ENCODE data around the gene C1orf21. TPM values are rescaled to one million over a fixed set of nuclear protein-coding genes. Genes with fewer than 3 reads are reported as not detected.

The C1orf21 gene
- polyA plus RNA-seq, 3 donors, result 0.23 to 1.1 (median 0.28) TPM

- Mint-ChIP-seq H3K4me3 (no peak overlapping the region), H3K27me3 (ENCODE audit: low read depth in 3 of 3) (peaks cover 2 to 7% (median 4%) of the 10 kb centered on the region in 3 donors), H3K4me1 (peaks cover 31% of the 10 kb centered on the region), H3K27ac (no peak overlapping the region), H3K9me3 (peaks cover 0 to 3% (median 0%) of the 10 kb centered on the region in 7 donors), H3K36me3 (no peaks in the 10 kb centered on the region)
- H3K27me3 ChIP-seq (ENCODE audit: control insufficient read depth in 2 of 2, insufficient read depth in 2 of 2, low read length in 2 of 2), result no peaks in the 10 kb centered on the region
- H3K4me3 ChIP-seq (replicated peaks in 1 of 3; ENCODE audit: low read depth in 2 of 3, low read length in 3 of 3), result no peak overlapping the region
- no peak overlapping the region for H3K9ac ChIP-seq (ENCODE audit: insufficient read depth, low read length, poor library complexity, severe bottlenecking)
- no peak overlapping the region for H3K27ac ChIP-seq (ENCODE audit: low read depth in 1 of 2, low read length in 2 of 2)
- no peak overlapping the region for H2AFZ ChIP-seq (ENCODE audit: insufficient read depth, low read depth, low read length, poor library complexity, severe bottlenecking)
- H4K20me1 ChIP-seq (ENCODE audit: insufficient read depth, low read length), result no peaks in the 10 kb centered on the region
- 95% methylated on average over 7 of the region's 11 CpGs for WGBS (ENCODE audit: insufficient coverage)
- peaks cover 13 to 15% of the 10 kb centered on the region in 2 donors for H3K4me1 ChIP-seq (ENCODE audit: control insufficient read depth in 1 of 2, insufficient read depth in 2 of 2, low read length in 2 of 2)
- no peak overlapping the region for H3K4me2 ChIP-seq (replicated peaks; ENCODE audit: extremely low read depth, low read length, poor library complexity, severe bottlenecking)
- intact Hi-C loops (cut with micrococcal nuclease), result no loop called here
- no peaks in the 10 kb centered on the region for H3K36me3 ChIP-seq (replicated peaks in 1 of 2; ENCODE audit: control insufficient read depth in 1 of 2, insufficient read depth in 2 of 2, low read length in 2 of 2)
- no peak for TF ChIP-seq CTCF (IDR thresholded peaks at IDR 0.05)
- H3K9me3 ChIP-seq (replicated peaks in 1 of 2; ENCODE audit: control insufficient read depth in 1 of 2, insufficient read depth in 1 of 2, low read length in 2 of 2), result no peaks in the 10 kb centered on the region
- no peaks in the 10 kb centered on the region for H3K79me2 ChIP-seq (ENCODE audit: insufficient read depth, low read length)
- no peak for DNase-seq
Observed at GRCh38 chr1:184644771-184645170, 257.9 kb downstream of the C1orf21 start.

- Histone ChIP-seq H3K9me3 (replicated peaks in 1 of 2; ENCODE audit: control insufficient read depth in 1 of 2, insufficient read depth in 1 of 2, low read length in 2 of 2) (no peaks in the 10 kb centered on the region), H3K27ac (ENCODE audit: low read depth in 1 of 2, low read length in 2 of 2) (no peak overlapping the region), H3K4me1 (ENCODE audit: control insufficient read depth in 1 of 2, insufficient read depth in 2 of 2, low read length in 2 of 2) (peaks cover 19 to 26% of the 10 kb centered on the region in 2 donors), H3K27me3 (ENCODE audit: control insufficient read depth in 2 of 2, insufficient read depth in 2 of 2, low read length in 2 of 2) (no peaks in the 10 kb centered on the region), H3K4me2 (replicated peaks; ENCODE audit: extremely low read depth, low read length, poor library complexity, severe bottlenecking) (no peak overlapping the region), H4K20me1 (ENCODE audit: insufficient read depth, low read length) (no peaks in the 10 kb centered on the region), H2AFZ (ENCODE audit: insufficient read depth, low read depth, low read length, poor library complexity, severe bottlenecking) (no peak overlapping the region), H3K9ac (ENCODE audit: insufficient read depth, low read length, poor library complexity, severe bottlenecking) (no peak overlapping the region), H3K4me3 (replicated peaks in 1 of 3; ENCODE audit: low read depth in 2 of 3, low read length in 3 of 3) (no peak overlapping the region), H3K36me3 (replicated peaks in 1 of 2; ENCODE audit: control insufficient read depth in 1 of 2, insufficient read depth in 2 of 2, low read length in 2 of 2) (no peaks in the 10 kb centered on the region), H3K79me2 (ENCODE audit: insufficient read depth, low read length) (no peaks in the 10 kb centered on the region)
- Mint-ChIP-seq H3K27me3 (ENCODE audit: low read depth in 3 of 3) (peaks cover 2 to 8% (median 2%) of the 10 kb centered on the region in 3 donors), H3K9me3 (no peaks in the 10 kb centered on the region), H3K4me1 (peaks cover 36% of the 10 kb centered on the region), H3K4me3 (no peak overlapping the region), H3K27ac (no peak overlapping the region), H3K36me3 (no peaks in the 10 kb centered on the region)
- no peak for DNase-seq
- TF ChIP-seq CTCF (IDR thresholded peaks at IDR 0.05), result no peak
- intact Hi-C loops (cut with micrococcal nuclease), result no loop called here
- WGBS (ENCODE audit: insufficient coverage), result 75% methylated on average over 1 of the region's 3 CpGs
Observed at GRCh38 chr1:184646178-184646701, 259.4 kb downstream of the C1orf21 start.
